A549 (cell line): ENCODE results near the gene TRPV6.

ENCODE experiments used
- CBX8 ChIP-seq: fragments of 200-600 bp; sonication (generic); IDR thresholded peaks from 2 replicates; pipeline ENCODE4 v1.6.1; 2016
- EP300 ChIP-seq, 2 experiments: fragments of >200 bp; sonication (Bioruptor Twin); formaldehyde crosslinking; IDR thresholded peaks; 2 replicates in 1 of 2; 3 replicates in 1 of 2; pipeline ENCODE4 v1.6.1; 2016 to 2017
- RAD21 ChIP-seq, 2 experiments: fragments of >200 bp in 1 of 2; sonication (Bioruptor Twin) in 1 of 2; formaldehyde crosslinking in 1 of 2; IDR thresholded peaks in 1 of 2; conservative IDR thresholded peaks in 1 of 2; 2 replicates in 1 of 2; 3 replicates in 1 of 2; pipeline ENCODE4 v1.6.1; 2012 to 2018; ENCODE audit warnings: inconsistent platforms in 1 of 2
- TF ChIP-seq, protein P1 (sequence below): fragments of >200 bp; sonication (Bioruptor Twin); formaldehyde crosslinking; IDR thresholded peaks from 3 replicates; pipeline ENCODE4 v1.5.1; 2016

DNA sequence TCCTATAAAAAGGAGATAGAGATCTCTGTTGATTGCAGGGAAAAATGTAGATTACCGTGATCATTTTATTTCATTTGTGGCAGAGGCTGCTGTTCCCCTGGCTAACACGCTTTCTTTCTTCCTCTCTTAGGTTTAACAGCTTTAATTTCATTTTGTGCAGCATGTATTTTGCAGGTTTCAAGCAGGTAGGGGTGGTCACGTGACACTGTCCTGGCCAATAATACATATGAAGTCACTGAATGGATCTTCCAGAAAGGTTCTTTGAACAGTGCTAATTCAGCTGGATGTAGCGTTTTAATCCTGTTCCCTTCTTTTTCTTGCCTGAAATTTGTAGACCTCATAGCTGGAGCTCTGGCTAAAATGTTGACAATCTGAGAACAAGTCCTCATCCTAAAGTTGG lies 34.3 kb downstream of the TRPV6 start:
- TF ChIP-seq CBX8 (no peak), EP300 (IDR thresholded peaks at IDR 0.05) (no peak), RAD21 (conservative IDR thresholded peaks at IDR 0.05 in 1 of 2, IDR thresholded peaks at IDR 0.05 in 1 of 2) (no peak)
- TF ChIP-seq, protein P1, sequence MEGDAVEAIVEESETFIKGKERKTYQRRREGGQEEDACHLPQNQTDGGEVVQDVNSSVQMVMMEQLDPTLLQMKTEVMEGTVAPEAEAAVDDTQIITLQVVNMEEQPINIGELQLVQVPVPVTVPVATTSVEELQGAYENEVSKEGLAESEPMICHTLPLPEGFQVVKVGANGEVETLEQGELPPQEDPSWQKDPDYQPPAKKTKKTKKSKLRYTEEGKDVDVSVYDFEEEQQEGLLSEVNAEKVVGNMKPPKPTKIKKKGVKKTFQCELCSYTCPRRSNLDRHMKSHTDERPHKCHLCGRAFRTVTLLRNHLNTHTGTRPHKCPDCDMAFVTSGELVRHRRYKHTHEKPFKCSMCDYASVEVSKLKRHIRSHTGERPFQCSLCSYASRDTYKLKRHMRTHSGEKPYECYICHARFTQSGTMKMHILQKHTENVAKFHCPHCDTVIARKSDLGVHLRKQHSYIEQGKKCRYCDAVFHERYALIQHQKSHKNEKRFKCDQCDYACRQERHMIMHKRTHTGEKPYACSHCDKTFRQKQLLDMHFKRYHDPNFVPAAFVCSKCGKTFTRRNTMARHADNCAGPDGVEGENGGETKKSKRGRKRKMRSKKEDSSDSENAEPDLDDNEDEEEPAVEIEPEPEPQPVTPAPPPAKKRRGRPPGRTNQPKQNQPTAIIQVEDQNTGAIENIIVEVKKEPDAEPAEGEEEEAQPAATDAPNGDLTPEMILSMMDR: no peak
